Thoracic aorta (tissue), 2 donors: ENCODE data around the gene APEX2. TPM values are rescaled to one million over a fixed set of nuclear protein-coding genes. Genes with fewer than 3 reads are reported as not detected.
"Not testable (repeated sequence)": the region's sequence is repeated elsewhere in the genome, so short reads cannot be mapped to it uniquely, and the experiment has no call there.

Source experiments
- ATAC-seq: fragments of 150-250 bp; one replicate; pipeline ENCODE4 v1.8.0; 2017; ENCODE audit warnings: low read depth; ENCODE audit not compliant: insufficient number of reproducible peaks, low FRiP score
- DNase-seq: peaks from one replicate; pipeline ENCODE4 v3.0.0-alpha.2; 2020; ENCODE audit warnings: low spot score
- H3K27ac ChIP-seq, 2 donors: fragments of 200-600 bp; sonication (generic); 1 replicate in 1 of 2; 2 replicates in 1 of 2; pipeline ENCODE4 v1.5.1; 2016; ENCODE audit warnings: mild to moderate bottlenecking in 2 of 2, moderate library complexity in 2 of 2
- H3K27me3 ChIP-seq: fragments of 200-600 bp; sonication (generic); replicated peaks from 2 replicates; pipeline ENCODE4 v1.6.0; 2016; ENCODE audit warnings: mild to moderate bottlenecking; ENCODE audit not compliant: insufficient read depth
- H3K36me3 ChIP-seq: fragments of 200-600 bp; sonication (generic); one replicate; pipeline ENCODE4 v1.5.1; 2016
- H3K4me1 ChIP-seq, 2 donors: fragments of 200-600 bp; sonication (generic); 1 replicate in 1 of 2; 2 replicates in 1 of 2; pipeline versions ENCODE4 v1.5.1 to v1.6.0; 2016; ENCODE audit warnings: low read depth in 2 of 2, mild to moderate bottlenecking in 1 of 2; ENCODE audit not compliant: control insufficient read depth in 1 of 2
- H3K4me3 ChIP-seq: fragments of 200-600 bp; sonication (generic); 2 replicates; pipeline ENCODE4 v1.5.1; 2016; ENCODE audit warnings: mild to moderate bottlenecking
- H3K9me3 ChIP-seq: fragments of 200-600 bp; sonication (generic); 2 replicates; pipeline ENCODE4 v1.5.1; 2016
- CTCF ChIP-seq: fragments of 200-600 bp; sonication (generic); IDR thresholded peaks from one replicate; pipeline ENCODE4 v1.5.1; 2019; ENCODE audit warnings: antibody characterized with exemption
- total RNA-seq, 2 donors: library from RNA; depleted of rRNA; stranded (reverse); fragments of >200 nt; gene quantifications; one replicate each; pipeline versions ENCODE4 v1.1.0 to v1.2.3, GENCODE V29; 2016

Gene APEX2
- total RNA-seq, 2 donors from 2014 or later = 6.8 to 9.6 TPM

- DNase-seq (no peak), ATAC-seq (no peak)
- H3K9me3 ChIP-seq = no peaks in the 10 kb centered on the region
- H3K4me3 ChIP-seq = no peak within 1 kb of the TSS
- TF ChIP-seq CTCF = no peak
- H3K4me1 ChIP-seq = no peaks in the 10 kb centered on the region
- H3K36me3 ChIP-seq = no peaks in the 10 kb centered on the region
- no peaks in the 10 kb centered on the region for H3K27me3 ChIP-seq
- no peak within 1 kb of the TSS for H3K27ac ChIP-seq
Measured at GRCh38 chrX:55030271-55031205, 30.4 kb downstream of the APEX2 start, which contains the start of gene ALAS2. TSS of gene ALAS2 (minus strand) at chrX:55030977. CDS start at chrX:55026000, 4,977 bp downstream.

- ATAC-seq = no peak
- no peaks in the 10 kb centered on the region for H3K27me3 ChIP-seq
- TF ChIP-seq CTCF = no peak
- no peaks in the 10 kb centered on the region for H3K36me3 ChIP-seq
- H3K4me3 ChIP-seq = no peak overlapping the region
- H3K4me1 ChIP-seq = no peaks in the 10 kb centered on the region
- H3K27ac ChIP-seq = no peak overlapping the region
- DNase-seq = no peak
- no peaks in the 10 kb centered on the region for H3K9me3 ChIP-seq
Measured at GRCh38 chrX:55033429-55033828, 33.3 kb downstream of the APEX2 start.

GRCh38 chrX:55039471-55039870 lies 39.3 kb downstream of the APEX2 start:
- no peak for TF ChIP-seq CTCF
- no peak overlapping the region for H3K4me3 ChIP-seq
- DNase-seq (no peak), ATAC-seq (no peak)
- no peaks in the 10 kb centered on the region for H3K36me3 ChIP-seq
- H3K27me3 ChIP-seq = no peaks in the 10 kb centered on the region
- H3K4me1 ChIP-seq = no peaks in the 10 kb centered on the region
- no peaks in the 10 kb centered on the region for H3K9me3 ChIP-seq
- H3K27ac ChIP-seq = no peak overlapping the region

GRCh38 chrX:55041514-55041913 lies 41.4 kb downstream of the APEX2 start:
- no peak for DNase-seq
- Histone ChIP-seq H3K4me1 (no peaks in the 10 kb centered on the region), H3K4me3 (no peak overlapping the region), H3K27ac (no peak overlapping the region), H3K27me3 (no peaks in the 10 kb centered on the region), H3K9me3 (no peaks in the 10 kb centered on the region), H3K36me3 (no peaks in the 10 kb centered on the region)
- no peak for ATAC-seq
- no peak for TF ChIP-seq CTCF

- not testable (repeated sequence) for H3K9me3 ChIP-seq, H3K4me3 ChIP-seq, ATAC-seq, H3K27ac ChIP-seq, H3K4me1 ChIP-seq, DNase-seq, H3K27me3 ChIP-seq, H3K36me3 ChIP-seq
Measured at GRCh38 chrX:55050599-55050998, 50.4 kb downstream of the APEX2 start.
